Measurements from ENCODE around the gene RDX. TPM values are rescaled to one million over a fixed set of nuclear protein-coding genes. Genes with fewer than 3 reads are reported as not detected.
A peak's percentile ranks its signal among the peaks of the same experiment; 100 is the strongest.

The RDX gene
- polyA plus RNA-seq, 4 donors, result 1.6 to 60.6 (median 6.7) TPM

DNA sequence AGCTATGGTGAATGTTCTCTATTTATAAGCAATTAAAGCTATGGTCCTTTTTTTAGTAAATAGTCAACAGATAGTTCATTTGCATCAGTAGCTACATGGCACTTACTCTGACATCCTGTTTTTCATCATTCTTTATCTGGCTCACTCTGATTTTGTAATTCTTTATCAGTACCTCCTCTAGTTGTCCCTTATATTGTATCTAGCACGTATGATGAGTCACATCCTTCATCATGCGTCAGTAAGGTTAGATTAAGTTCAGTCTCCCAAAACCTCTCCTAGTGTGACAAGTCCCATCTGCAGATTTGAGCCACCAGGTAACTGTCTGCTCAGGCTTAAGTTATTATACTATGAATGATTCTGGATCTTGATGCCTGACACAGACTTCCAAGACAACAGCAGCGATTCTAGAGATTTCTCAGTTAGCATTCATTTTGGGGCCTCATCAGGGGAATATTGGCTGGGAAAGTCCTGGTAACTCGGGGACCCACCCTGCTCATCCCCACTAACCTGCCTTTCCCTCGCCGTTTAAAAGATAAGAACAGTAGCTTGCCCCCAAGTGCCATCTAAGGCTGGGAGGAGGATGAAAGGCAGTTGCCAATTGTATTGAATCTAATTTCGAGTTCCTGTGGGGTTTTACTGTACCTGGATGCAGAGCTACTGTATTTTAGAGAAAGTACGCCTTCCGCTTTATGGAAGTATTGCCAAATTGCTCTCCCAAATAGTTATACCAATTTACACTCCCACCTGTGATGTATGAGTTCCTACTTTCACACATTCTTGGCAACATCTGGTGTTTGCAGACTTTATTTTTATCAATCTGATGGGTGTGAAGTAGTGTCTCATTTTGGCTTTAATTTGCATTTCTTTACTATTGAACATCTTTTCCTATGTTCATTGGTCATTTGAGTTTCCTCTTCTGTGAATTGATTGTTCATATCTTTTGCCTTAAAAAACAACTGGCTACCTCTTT is 147.4 kb downstream of the RDX start:
- no peaks in the 10 kb centered on the region for H3K27me3 ChIP-seq (ENCODE audit: control insufficient read depth in 3 of 3, insufficient read depth in 3 of 3, low read length in 3 of 3)
- FAIRE-seq, result no peak
- peaks cover 0 to 2% of the 10 kb centered on the region in 2 donors for H3K9me3 ChIP-seq (ENCODE audit: control insufficient read depth in 2 of 2, insufficient read depth in 1 of 2, low read depth in 1 of 2, low read length in 1 of 2)
- H3K4me1 ChIP-seq (ENCODE audit: control insufficient read depth in 3 of 3, insufficient read depth in 2 of 3, low read depth in 1 of 3, low read length in 2 of 3), result no peaks in the 10 kb centered on the region
- H3K36me3 ChIP-seq (ENCODE audit: control insufficient read depth in 3 of 3, insufficient read depth in 2 of 3, low read depth in 1 of 3, low read length in 3 of 3), result peaks cover 0 to 10% (median 1%) of the 10 kb centered on the region in 3 donors
- no peak for DNase-seq
- 72 to 77% (median 74%) methylated on average over 9 of the region's 9 CpGs for WGBS, 3 donors
- no peak overlapping the region for H3K4me3 ChIP-seq (ENCODE audit: low read depth in 1 of 3, low read length in 3 of 3)
- H3K27ac ChIP-seq (ENCODE audit: low read depth in 1 of 3, low read length in 2 of 3), result no peak overlapping the region

GRCh38 chr11:110147962-110148709 is 148.3 kb downstream of the RDX start:
- Histone ChIP-seq H3K27ac (ENCODE audit: low read depth in 1 of 3, low read length in 2 of 3) (no peak overlapping the region), H3K4me3 (ENCODE audit: low read depth in 1 of 3, low read length in 3 of 3) (no peak overlapping the region), H3K36me3 (ENCODE audit: control insufficient read depth in 3 of 3, insufficient read depth in 2 of 3, low read depth in 1 of 3, low read length in 3 of 3) (peaks cover 0 to 10% (median 0%) of the 10 kb centered on the region in 3 donors), H3K4me1 (ENCODE audit: control insufficient read depth in 3 of 3, insufficient read depth in 2 of 3, low read depth in 1 of 3, low read length in 2 of 3) (no peaks in the 10 kb centered on the region), H3K9me3 (ENCODE audit: control insufficient read depth in 2 of 2, insufficient read depth in 1 of 2, low read depth in 1 of 2, low read length in 1 of 2) (peaks cover 0 to 2% of the 10 kb centered on the region in 2 donors), H3K27me3 (ENCODE audit: control insufficient read depth in 3 of 3, insufficient read depth in 3 of 3, low read length in 3 of 3) (no peaks in the 10 kb centered on the region)
- 61 to 82% (median 67%) methylated on average over 3 of the region's 3 CpGs for WGBS, 3 donors
- FAIRE-seq (no peak), DNase-seq (no peak)

DNA sequence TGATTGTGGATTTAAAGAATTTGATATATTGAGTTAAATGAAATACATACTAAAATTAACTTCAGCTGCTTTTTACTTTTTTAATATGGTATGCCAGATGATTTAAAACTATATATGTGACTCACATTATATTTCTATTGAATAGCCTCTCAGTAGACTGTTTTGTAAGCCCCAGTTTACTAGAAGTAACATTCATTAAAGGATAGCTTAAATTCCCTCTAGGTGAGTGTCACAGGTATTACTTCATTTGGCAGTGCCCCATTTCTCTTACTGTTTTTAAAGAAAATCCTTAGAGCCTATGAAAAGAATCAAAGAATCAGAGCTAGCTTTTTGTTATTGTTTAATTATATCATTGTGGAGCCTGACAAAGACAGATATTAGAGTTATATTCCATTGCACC is 154.6 kb downstream of the RDX start:
- no peaks in the 10 kb centered on the region for H3K4me1 ChIP-seq (ENCODE audit: control insufficient read depth in 3 of 3, insufficient read depth in 2 of 3, low read depth in 1 of 3, low read length in 2 of 3)
- H3K27me3 ChIP-seq (ENCODE audit: control insufficient read depth in 3 of 3, insufficient read depth in 3 of 3, low read length in 3 of 3), result no peaks in the 10 kb centered on the region
- FAIRE-seq (no peak), DNase-seq (no peak)
- H3K27ac ChIP-seq (ENCODE audit: low read depth in 1 of 3, low read length in 2 of 3), result no peak overlapping the region
- H3K4me3 ChIP-seq (ENCODE audit: low read depth in 1 of 3, low read length in 3 of 3), result no peak overlapping the region
- peaks cover 0 to 12% (median 0%) of the 10 kb centered on the region in 3 donors for H3K36me3 ChIP-seq (ENCODE audit: control insufficient read depth in 3 of 3, insufficient read depth in 2 of 3, low read depth in 1 of 3, low read length in 3 of 3)
- H3K9me3 ChIP-seq (ENCODE audit: control insufficient read depth in 2 of 2, insufficient read depth in 1 of 2, low read depth in 1 of 2, low read length in 1 of 2), result peaks cover 0 to 2% of the 10 kb centered on the region in 2 donors

- peaks cover 0 to 6% (median 0%) of the 10 kb centered on the region in 3 donors for H3K36me3 ChIP-seq (ENCODE audit: control insufficient read depth in 3 of 3, insufficient read depth in 2 of 3, low read depth in 1 of 3, low read length in 3 of 3)
- no peak for FAIRE-seq
- H3K27me3 ChIP-seq (ENCODE audit: control insufficient read depth in 3 of 3, insufficient read depth in 3 of 3, low read length in 3 of 3), result no peaks in the 10 kb centered on the region
- WGBS, 3 donors, result 83 to 90% (median 86%) methylated on average over 6 of the region's 6 CpGs
- no peak for DNase-seq
- H3K27ac ChIP-seq (ENCODE audit: low read depth in 1 of 3, low read length in 2 of 3), result no peak overlapping the region
- peaks cover 0 to 14% (median 2%) of the 10 kb centered on the region in 3 donors for H3K4me1 ChIP-seq (ENCODE audit: control insufficient read depth in 3 of 3, insufficient read depth in 2 of 3, low read depth in 1 of 3, low read length in 2 of 3)
- H3K4me3 ChIP-seq (ENCODE audit: low read depth in 1 of 3, low read length in 3 of 3), result no peak overlapping the region
- no peaks in the 10 kb centered on the region for H3K9me3 ChIP-seq (ENCODE audit: control insufficient read depth in 2 of 2, insufficient read depth in 1 of 2, low read depth in 1 of 2, low read length in 1 of 2)
Measured at GRCh38 chr11:110134110-110134509, 162.3 kb downstream of the RDX start.

DNA sequence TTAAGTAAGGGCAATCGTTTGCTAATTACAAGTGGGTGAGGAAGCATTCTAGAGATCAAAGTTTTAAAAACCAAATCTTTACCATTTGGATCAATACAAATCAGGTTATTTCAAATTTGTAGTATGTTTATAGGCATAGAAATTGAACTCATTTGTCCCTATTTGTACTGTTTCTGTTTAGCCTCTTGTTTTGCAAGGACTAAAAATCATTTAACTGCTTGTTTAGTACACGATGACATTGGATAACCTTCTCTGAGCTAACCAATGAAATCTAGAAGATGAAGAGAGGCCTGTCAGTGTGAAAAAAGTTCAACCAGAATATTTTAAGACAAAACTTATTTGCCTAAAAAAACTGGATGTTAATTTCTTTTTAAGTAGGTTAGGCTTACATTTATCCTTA is 163.3 kb downstream of the RDX start:
- Histone ChIP-seq H3K27me3 (ENCODE audit: control insufficient read depth in 3 of 3, insufficient read depth in 3 of 3, low read length in 3 of 3) (no peaks in the 10 kb centered on the region), H3K9me3 (ENCODE audit: control insufficient read depth in 2 of 2, insufficient read depth in 1 of 2, low read depth in 1 of 2, low read length in 1 of 2) (no peaks in the 10 kb centered on the region), H3K4me1 (ENCODE audit: control insufficient read depth in 3 of 3, insufficient read depth in 2 of 3, low read depth in 1 of 3, low read length in 2 of 3) (peaks cover 0 to 17% (median 2%) of the 10 kb centered on the region in 3 donors), H3K27ac (ENCODE audit: low read depth in 1 of 3, low read length in 2 of 3) (peak overlapping the region in 1 of 3 donors; percentile 40), H3K36me3 (ENCODE audit: control insufficient read depth in 3 of 3, insufficient read depth in 2 of 3, low read depth in 1 of 3, low read length in 3 of 3) (peaks cover 0 to 2% (median 0%) of the 10 kb centered on the region in 3 donors), H3K4me3 (ENCODE audit: low read depth in 1 of 3, low read length in 3 of 3) (no peak overlapping the region)
- no peak for FAIRE-seq
- no peak for DNase-seq
- WGBS, 3 donors, result 63 to 78% (median 67%) methylated on average over 2 of the region's 2 CpGs

GRCh38 chr11:110131386-110132123 is 164.9 kb downstream of the RDX start:
- H3K27me3 ChIP-seq (ENCODE audit: control insufficient read depth in 3 of 3, insufficient read depth in 3 of 3, low read length in 3 of 3), result no peaks in the 10 kb centered on the region
- peak overlapping the region in 1 of 3 donors; percentile 30 for H3K4me3 ChIP-seq (ENCODE audit: low read depth in 1 of 3, low read length in 3 of 3)
- H3K36me3 ChIP-seq (ENCODE audit: control insufficient read depth in 3 of 3, insufficient read depth in 2 of 3, low read depth in 1 of 3, low read length in 3 of 3), result peaks cover 0 to under 1% (median 0%) of the 10 kb centered on the region in 3 donors
- DNase-seq, result peak in 1 of 2 donors; percentile 35
- FAIRE-seq, result no peak
- H3K27ac ChIP-seq (ENCODE audit: low read depth in 1 of 3, low read length in 2 of 3), result peak overlapping the region in 1 of 3 donors; percentile 79
- H3K4me1 ChIP-seq (ENCODE audit: control insufficient read depth in 3 of 3, insufficient read depth in 2 of 3, low read depth in 1 of 3, low read length in 2 of 3), result peaks cover 0 to 19% (median 2%) of the 10 kb centered on the region in 3 donors
- WGBS, 3 donors, result 48 to 73% (median 59%) methylated on average over 6 of the region's 6 CpGs
- H3K9me3 ChIP-seq (ENCODE audit: control insufficient read depth in 2 of 2, insufficient read depth in 1 of 2, low read depth in 1 of 2, low read length in 1 of 2), result no peaks in the 10 kb centered on the region

GRCh38 chr11:110130642-110131238 is 165.7 kb downstream of the RDX start:
- H3K9me3 ChIP-seq (ENCODE audit: control insufficient read depth in 2 of 2, insufficient read depth in 1 of 2, low read depth in 1 of 2, low read length in 1 of 2), result no peaks in the 10 kb centered on the region
- peak; percentile 65 to 86 for DNase-seq
- H3K4me3 ChIP-seq (ENCODE audit: low read depth in 1 of 3, low read length in 3 of 3), result no peak overlapping the region
- no peak for FAIRE-seq
- H3K4me1 ChIP-seq (ENCODE audit: control insufficient read depth in 3 of 3, insufficient read depth in 2 of 3, low read depth in 1 of 3, low read length in 2 of 3), result peaks cover 0 to 19% (median 2%) of the 10 kb centered on the region in 3 donors
- 15 to 60% (median 37%) methylated on average over 10 of the region's 10 CpGs for WGBS, 3 donors
- no peaks in the 10 kb centered on the region for H3K36me3 ChIP-seq (ENCODE audit: control insufficient read depth in 3 of 3, insufficient read depth in 2 of 3, low read depth in 1 of 3, low read length in 3 of 3)
- peak overlapping the region in 1 of 3 donors; percentile 79 for H3K27ac ChIP-seq (ENCODE audit: low read depth in 1 of 3, low read length in 2 of 3)
- no peaks in the 10 kb centered on the region for H3K27me3 ChIP-seq (ENCODE audit: control insufficient read depth in 3 of 3, insufficient read depth in 3 of 3, low read length in 3 of 3)
